K562 (cell line): ENCODE data around the gene DLGAP3. TPM values are rescaled to one million over a fixed set of nuclear protein-coding genes. Genes with fewer than 3 reads are reported as not detected.

Source experiments
- ELK3 ChIP-seq: fragments of 450-650 bp; formaldehyde crosslinking; IDR thresholded peaks from 2 replicates; pipeline ENCODE4 v1.4.0; 2020; ENCODE audit warnings: mild to moderate bottlenecking
- EZH2 ChIP-seq: IDR thresholded peaks from 2 replicates; pipeline ENCODE4 v1.6.1; 2012; ENCODE audit warnings: low read depth, mild to moderate bottlenecking, inconsistent platforms, low read length, borderline replicate concordance
- GMEB1 ChIP-seq: fragments of 250-450 bp; sonication (Bioruptor Pico); IDR thresholded peaks from 2 replicates; pipeline ENCODE4 v1.4.0; 2020; ENCODE audit warnings: mild to moderate bottlenecking
- JUN ChIP-seq, 2 experiments: sonication (generic) in 1 of 2; formaldehyde crosslinking in 1 of 2; IDR thresholded peaks; 2 replicates each; pipeline versions ENCODE4 v1.6.1 to v1.8.0; 2012 to 2022; ENCODE audit warnings: borderline replicate concordance in 2 of 2, mild to moderate bottlenecking in 2 of 2, improper control_type of control experiment in 1 of 2, low read depth in 1 of 2, low read length in 1 of 2, missing genetic modification reagents in 1 of 2
- KHSRP ChIP-seq: fragments of 450-650 bp; IDR thresholded peaks from 2 replicates; pipeline ENCODE4 v1.6.1; 2017
- MXI1 ChIP-seq: IDR thresholded peaks from 2 replicates; pipeline ENCODE4 v1.6.1; 2011; ENCODE audit warnings: low read depth, mild to moderate bottlenecking, improper control_type of control experiment, low read length
- NCOR1 ChIP-seq: fragments of 450-650 bp; IDR thresholded peaks from 2 replicates; pipeline ENCODE4 v1.6.1; 2016; ENCODE audit warnings: mild to moderate bottlenecking, moderate library complexity
- POLR2H ChIP-seq: IDR thresholded peaks from 2 replicates; pipeline ENCODE4 v1.6.1; 2016; ENCODE audit warnings: missing genetic modification characterization, low read depth, mild to moderate bottlenecking, control low read depth, missing compliant biosample characterization, moderate library complexity
- PTRF ChIP-seq: fragments of 450-650 bp; IDR thresholded peaks from 2 replicates; pipeline ENCODE4 v1.6.1; 2016; ENCODE audit warnings: mild to moderate bottlenecking, missing genetic modification characterization, missing compliant biosample characterization
- UBTF ChIP-seq, 2 experiments: IDR thresholded peaks; 2 replicates each; pipeline ENCODE4 v1.6.1; 2012; ENCODE audit warnings: improper control_type of control experiment in 2 of 2, low read depth in 2 of 2, low read length in 2 of 2, borderline replicate concordance in 1 of 2
- ZFX ChIP-seq: sonication (generic); formaldehyde crosslinking; IDR thresholded peaks from 2 replicates; pipeline ENCODE4 v1.8.0; 2022; ENCODE audit warnings: mild to moderate bottlenecking, missing genetic modification reagents, moderate library complexity
- ZNF347 ChIP-seq: fragments of 450-650 bp; formaldehyde crosslinking; IDR thresholded peaks from 2 replicates; pipeline ENCODE4 v1.4.0; 2020; ENCODE audit warnings: low read depth, mild to moderate bottlenecking, moderate library complexity
- ZNF507 ChIP-seq: conservative IDR thresholded peaks from 2 replicates; pipeline ENCODE4 v1.6.1; 2017; ENCODE audit warnings: missing genetic modification characterization, missing compliant biosample characterization
- ZNF707 ChIP-seq: fragments of 250-450 bp; sonication (Bioruptor Pico); conservative IDR thresholded peaks from 2 replicates; pipeline ENCODE4 v1.8.0; 2022; ENCODE audit warnings: inconsistent platforms, mild to moderate bottlenecking, moderate library complexity
- polyA plus RNA-seq, 8 experiments: library from polyadenylated mRNA; depleted of rRNA in 4 of 8; stranded (reverse) in 5 of 8; unstranded in 3 of 8; fragments of >200 nt; fragmentation: Nextera tagmentation in 2 of 8; fragmentation: Illumina TruSeq in 1 of 8; extraction: Ambion mirVana in 2 of 8; extraction: Trizol in 1 of 8; gene quantifications; 2 replicates each; pipeline versions ENCODE4 v1.2.1 to v1.2.3, GENCODE V29; 2011 to 2014; ENCODE audit warnings: inconsistent platforms in 1 of 8, missing spikeins in 1 of 8
- total RNA-seq, 7 experiments: library from RNA; depleted of rRNA in 6 of 7; stranded (reverse); fragments of >200 nt in 6 of 7; fragmentation: Illumina TruSeq in 2 of 7; extraction: Trizol in 2 of 7; gene quantifications; 2 replicates each; pipeline versions ENCODE4 v1.2.1 to v1.2.3, GENCODE V29; 2011 to 2021; ENCODE audit warnings: low replicate concordance in 1 of 7
- TF ChIP-seq, protein P1 (sequence below): sonication (generic); formaldehyde crosslinking; IDR thresholded peaks from 2 replicates; pipeline ENCODE4 v1.8.0; 2023; ENCODE audit warnings: mild to moderate bottlenecking, missing genetic modification reagents
- TF ChIP-seq, protein P2 (sequence below): sonication (generic); formaldehyde crosslinking; IDR thresholded peaks from 2 replicates; pipeline ENCODE4 v1.8.1; 2023; ENCODE audit warnings: mild to moderate bottlenecking, missing genetic modification reagents

Gene DLGAP3
- total and polyA plus RNA-seq, 9 of the 15 experiments (the other 6 are each of a cell fraction or from before 2014, with no cell fraction given) = 0.01 to 0.16 (median 0.07) TPM; not detected in 6

GRCh38 chr1:34858901-34859445, 70.5 kb downstream of the DLGAP3 start (continued):
- TF ChIP-seq, protein P1, sequence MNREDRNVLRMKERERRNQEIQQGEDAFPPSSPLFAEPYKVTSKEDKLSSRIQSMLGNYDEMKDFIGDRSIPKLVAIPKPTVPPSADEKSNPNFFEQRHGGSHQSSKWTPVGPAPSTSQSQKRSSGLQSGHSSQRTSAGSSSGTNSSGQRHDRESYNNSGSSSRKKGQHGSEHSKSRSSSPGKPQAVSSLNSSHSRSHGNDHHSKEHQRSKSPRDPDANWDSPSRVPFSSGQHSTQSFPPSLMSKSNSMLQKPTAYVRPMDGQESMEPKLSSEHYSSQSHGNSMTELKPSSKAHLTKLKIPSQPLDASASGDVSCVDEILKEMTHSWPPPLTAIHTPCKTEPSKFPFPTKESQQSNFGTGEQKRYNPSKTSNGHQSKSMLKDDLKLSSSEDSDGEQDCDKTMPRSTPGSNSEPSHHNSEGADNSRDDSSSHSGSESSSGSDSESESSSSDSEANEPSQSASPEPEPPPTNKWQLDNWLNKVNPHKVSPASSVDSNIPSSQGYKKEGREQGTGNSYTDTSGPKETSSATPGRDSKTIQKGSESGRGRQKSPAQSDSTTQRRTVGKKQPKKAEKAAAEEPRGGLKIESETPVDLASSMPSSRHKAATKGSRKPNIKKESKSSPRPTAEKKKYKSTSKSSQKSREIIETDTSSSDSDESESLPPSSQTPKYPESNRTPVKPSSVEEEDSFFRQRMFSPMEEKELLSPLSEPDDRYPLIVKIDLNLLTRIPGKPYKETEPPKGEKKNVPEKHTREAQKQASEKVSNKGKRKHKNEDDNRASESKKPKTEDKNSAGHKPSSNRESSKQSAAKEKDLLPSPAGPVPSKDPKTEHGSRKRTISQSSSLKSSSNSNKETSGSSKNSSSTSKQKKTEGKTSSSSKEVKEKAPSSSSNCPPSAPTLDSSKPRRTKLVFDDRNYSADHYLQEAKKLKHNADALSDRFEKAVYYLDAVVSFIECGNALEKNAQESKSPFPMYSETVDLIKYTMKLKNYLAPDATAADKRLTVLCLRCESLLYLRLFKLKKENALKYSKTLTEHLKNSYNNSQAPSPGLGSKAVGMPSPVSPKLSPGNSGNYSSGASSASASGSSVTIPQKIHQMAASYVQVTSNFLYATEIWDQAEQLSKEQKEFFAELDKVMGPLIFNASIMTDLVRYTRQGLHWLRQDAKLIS (CRISPR knock-in tag) = no peak
- TF ChIP-seq ZNF507 = no peak
- no peak for TF ChIP-seq JUN (IDR thresholded peaks at IDR 0.05; ENCODE audit: borderline replicate concordance, low read depth, low read length)
- no peak for TF ChIP-seq JUN (CRISPR knock-in tag; IDR thresholded peaks at IDR 0.05; ENCODE audit: borderline replicate concordance)
- no peak for TF ChIP-seq KHSRP
- TF ChIP-seq POLR2H (tag) = no peak
- no peak for TF ChIP-seq ELK3 (CRISPR knock-in tag)
- TF ChIP-seq EZH2 = no peak
- TF ChIP-seq GMEB1 (CRISPR knock-in tag) = no peak
- TF ChIP-seq NCOR1 = no peak
- no peak for TF ChIP-seq ZNF707 (CRISPR knock-in tag)
- TF ChIP-seq ZNF347 = no peak
- no peak for TF ChIP-seq UBTF (IDR thresholded peaks at IDR 0.05; ENCODE audit: borderline replicate concordance in 1 of 2, low read depth in 2 of 2, low read length in 2 of 2)
- TF ChIP-seq, protein P2, sequence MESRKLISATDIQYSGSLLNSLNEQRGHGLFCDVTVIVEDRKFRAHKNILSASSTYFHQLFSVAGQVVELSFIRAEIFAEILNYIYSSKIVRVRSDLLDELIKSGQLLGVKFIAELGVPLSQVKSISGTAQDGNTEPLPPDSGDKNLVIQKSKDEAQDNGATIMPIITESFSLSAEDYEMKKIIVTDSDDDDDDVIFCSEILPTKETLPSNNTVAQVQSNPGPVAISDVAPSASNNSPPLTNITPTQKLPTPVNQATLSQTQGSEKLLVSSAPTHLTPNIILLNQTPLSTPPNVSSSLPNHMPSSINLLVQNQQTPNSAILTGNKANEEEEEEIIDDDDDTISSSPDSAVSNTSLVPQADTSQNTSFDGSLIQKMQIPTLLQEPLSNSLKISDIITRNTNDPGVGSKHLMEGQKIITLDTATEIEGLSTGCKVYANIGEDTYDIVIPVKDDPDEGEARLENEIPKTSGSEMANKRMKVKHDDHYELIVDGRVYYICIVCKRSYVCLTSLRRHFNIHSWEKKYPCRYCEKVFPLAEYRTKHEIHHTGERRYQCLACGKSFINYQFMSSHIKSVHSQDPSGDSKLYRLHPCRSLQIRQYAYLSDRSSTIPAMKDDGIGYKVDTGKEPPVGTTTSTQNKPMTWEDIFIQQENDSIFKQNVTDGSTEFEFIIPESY (CRISPR knock-in tag) = no peak
- no peak for TF ChIP-seq ZFX (CRISPR knock-in tag)
- no peak for TF ChIP-seq MXI1
- no peak for TF ChIP-seq PTRF (tag)
